ENCODE data around the gene ATP6V1A.
A peak's percentile ranks its signal among the peaks of the same experiment; 100 is the strongest.

Gene ATP6V1A

DNA sequence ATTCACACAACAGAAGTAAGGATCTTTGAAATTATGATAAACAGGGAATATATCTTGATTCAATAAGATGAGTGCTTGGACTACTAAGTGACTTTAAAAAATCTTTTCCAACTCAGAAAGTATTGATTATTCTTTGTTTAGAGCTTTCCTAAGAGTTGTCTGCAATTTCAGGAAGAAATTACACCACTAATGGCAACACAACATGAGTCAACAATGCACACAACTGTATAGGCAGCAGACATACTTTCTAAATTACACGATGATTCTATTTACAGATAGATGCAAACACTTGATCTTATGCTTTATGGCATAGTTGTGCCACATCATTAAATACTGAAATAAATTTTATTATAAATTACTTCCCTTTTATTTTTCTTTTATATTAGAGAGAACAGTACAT, 5.2 kb upstream of the ATP6V1A start:
- TF ChIP-seq, protein P1, sequence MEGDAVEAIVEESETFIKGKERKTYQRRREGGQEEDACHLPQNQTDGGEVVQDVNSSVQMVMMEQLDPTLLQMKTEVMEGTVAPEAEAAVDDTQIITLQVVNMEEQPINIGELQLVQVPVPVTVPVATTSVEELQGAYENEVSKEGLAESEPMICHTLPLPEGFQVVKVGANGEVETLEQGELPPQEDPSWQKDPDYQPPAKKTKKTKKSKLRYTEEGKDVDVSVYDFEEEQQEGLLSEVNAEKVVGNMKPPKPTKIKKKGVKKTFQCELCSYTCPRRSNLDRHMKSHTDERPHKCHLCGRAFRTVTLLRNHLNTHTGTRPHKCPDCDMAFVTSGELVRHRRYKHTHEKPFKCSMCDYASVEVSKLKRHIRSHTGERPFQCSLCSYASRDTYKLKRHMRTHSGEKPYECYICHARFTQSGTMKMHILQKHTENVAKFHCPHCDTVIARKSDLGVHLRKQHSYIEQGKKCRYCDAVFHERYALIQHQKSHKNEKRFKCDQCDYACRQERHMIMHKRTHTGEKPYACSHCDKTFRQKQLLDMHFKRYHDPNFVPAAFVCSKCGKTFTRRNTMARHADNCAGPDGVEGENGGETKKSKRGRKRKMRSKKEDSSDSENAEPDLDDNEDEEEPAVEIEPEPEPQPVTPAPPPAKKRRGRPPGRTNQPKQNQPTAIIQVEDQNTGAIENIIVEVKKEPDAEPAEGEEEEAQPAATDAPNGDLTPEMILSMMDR (IDR thresholded peaks at IDR 0.05) = no peak
- DNase-seq = no peak
- Mint-ChIP-seq H3K27ac (no peak overlapping the region), H3K27me3 (ENCODE audit: low read depth, poor library complexity) (peaks cover 4% of the 10 kb centered on the region), H3K9me3 (no peaks in the 10 kb centered on the region), H3K4me1 (peaks cover 66% of the 10 kb centered on the region), H3K36me3 (ENCODE audit: low read depth) (peaks cover 12% of the 10 kb centered on the region), H3K4me3 (no peak overlapping the region)

DNA sequence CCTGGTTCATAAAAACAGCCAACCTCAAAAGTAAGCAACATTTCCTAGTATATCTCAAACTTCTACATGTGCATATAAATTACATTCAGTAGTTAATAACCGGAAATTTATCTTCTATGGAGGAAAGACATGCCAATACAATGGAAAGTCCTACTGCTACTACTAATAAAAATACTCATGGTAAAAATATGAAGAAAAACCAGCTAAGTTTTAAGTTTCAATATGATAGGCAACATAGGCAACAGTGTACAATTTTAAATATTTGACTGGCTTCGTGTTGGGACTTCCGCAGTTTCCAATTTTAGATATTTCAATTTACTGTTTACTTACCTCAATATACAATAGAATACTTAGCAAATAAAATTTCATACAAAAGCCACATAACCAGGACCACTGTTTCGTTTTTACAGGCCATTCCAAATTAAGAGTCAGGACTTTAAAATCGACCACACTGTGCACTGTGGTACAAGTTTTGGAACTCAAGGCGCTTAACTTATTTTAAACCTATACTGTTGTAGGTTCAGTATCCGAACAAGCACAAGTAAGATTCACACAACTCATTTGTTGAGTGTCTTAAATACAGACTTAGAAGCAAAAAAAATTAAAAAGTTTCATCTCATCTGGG, 3.7 kb upstream of the ATP6V1A start:
- Mint-ChIP-seq H3K4me3 (peak overlapping the region; percentile 98), H3K36me3 (ENCODE audit: low read depth) (peaks cover 12% of the 10 kb centered on the region), H3K27me3 (ENCODE audit: low read depth, poor library complexity) (peaks cover 8% of the 10 kb centered on the region), H3K27ac (peak overlapping the region; percentile 26), H3K9me3 (no peaks in the 10 kb centered on the region), H3K4me1 (peaks cover 65% of the 10 kb centered on the region)
- DNase-seq = no peak
- TF ChIP-seq, protein P1 (IDR thresholded peaks at IDR 0.05) = no peak

DNA sequence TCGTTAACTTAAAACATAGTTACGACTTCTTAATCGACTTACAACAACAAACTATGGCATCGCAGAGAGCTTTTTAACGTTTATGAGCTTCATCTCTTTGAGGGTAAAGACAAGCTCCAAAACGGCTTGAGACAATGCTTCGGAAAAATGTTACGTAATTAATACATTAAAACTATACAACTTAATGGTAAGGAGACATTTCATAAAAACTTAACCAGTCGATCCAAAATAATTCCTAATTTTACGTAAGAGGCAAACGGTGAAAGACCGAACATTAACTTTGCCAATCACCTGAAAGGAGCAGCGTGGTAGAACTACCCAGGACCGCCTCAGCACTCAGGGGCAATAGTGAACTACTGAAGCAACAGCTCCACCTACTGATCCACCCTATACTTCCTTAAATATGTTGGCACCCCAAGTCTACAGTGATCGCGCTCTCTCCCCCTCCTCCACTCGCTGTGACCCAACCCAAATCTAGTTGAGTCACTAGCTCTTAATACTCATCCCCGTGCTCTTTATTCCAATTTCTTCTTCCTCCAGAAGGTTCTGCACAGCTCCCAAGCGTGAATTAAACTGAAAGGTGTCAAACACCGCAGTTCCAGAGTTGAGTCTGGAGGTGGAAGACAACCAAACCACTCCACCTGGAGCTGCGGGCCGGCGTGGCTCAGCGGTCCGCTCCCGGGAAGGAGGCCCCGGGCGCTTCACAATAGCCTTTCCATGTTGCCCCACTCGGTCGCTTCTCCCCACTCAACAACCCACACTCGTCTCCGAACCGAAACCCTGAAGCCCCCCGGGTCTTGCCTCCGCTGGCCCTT, 1.7 kb upstream of the ATP6V1A start:
- Mint-ChIP-seq H3K27me3 (ENCODE audit: low read depth, poor library complexity) (peaks cover 8% of the 10 kb centered on the region), H3K4me1 (peaks cover 68% of the 10 kb centered on the region), H3K27ac (peak overlapping the region; percentile 98), H3K4me3 (peak overlapping the region; percentile 98), H3K36me3 (ENCODE audit: low read depth) (peaks cover 12% of the 10 kb centered on the region), H3K9me3 (no peaks in the 10 kb centered on the region)
- TF ChIP-seq, protein P1 (IDR thresholded peaks at IDR 0.05) = peak; percentile 50
- peak; percentile 54 for DNase-seq

DNA sequence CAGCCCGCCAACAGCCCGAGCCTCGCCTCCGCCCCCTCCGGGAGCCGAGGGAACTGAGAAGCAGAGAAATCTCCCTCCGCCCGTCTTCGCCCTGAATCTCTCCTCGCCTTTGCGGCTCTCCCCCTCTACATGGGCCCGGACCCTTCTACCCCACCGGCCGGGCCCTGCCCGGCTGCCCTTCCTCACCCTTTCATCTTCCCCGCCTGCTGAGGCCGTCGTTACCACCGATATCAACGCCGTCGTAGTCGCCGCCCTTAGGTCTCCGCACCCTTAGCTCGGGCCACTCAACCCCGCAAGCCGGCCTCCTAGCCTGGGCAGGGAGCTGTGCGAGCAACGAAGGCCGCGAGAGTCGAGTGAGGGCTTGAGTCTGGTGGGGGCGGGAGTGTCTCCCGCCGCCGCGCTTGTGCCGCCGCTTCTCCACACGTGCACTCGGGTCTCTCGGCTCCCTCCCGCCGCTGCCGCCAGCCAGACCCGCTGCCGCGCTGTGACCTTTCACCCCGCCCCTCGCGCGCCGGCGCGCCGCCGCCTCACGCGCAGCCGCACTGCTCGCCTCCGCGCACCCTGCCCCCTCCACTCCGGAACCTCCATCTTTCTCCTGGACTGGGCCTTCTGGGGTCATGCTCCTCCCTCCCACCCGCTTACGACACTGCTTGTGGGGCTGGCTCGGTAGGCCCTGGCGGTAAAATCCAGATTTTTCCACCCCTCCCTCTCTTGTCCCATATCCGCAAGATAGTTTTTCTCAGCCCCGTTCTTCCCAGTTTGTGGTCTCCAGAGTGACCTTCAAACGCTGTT, 883 bp upstream of the ATP6V1A start, which contains the start of gene NAA50:
Gene NAA50, minus strand, starts transcription at position 494 of the 792 bp plus-strand sequence. Its CDS starts 300 bp downstream, at position 194.
- H3K4me1 Mint-ChIP-seq = peaks cover 61% of the 10 kb centered on the region
- TF ChIP-seq, protein P1 (IDR thresholded peaks at IDR 0.05) = no peak
- H3K27me3 Mint-ChIP-seq (ENCODE audit: low read depth, poor library complexity) = peaks cover 8% of the 10 kb centered on the region

DNA sequence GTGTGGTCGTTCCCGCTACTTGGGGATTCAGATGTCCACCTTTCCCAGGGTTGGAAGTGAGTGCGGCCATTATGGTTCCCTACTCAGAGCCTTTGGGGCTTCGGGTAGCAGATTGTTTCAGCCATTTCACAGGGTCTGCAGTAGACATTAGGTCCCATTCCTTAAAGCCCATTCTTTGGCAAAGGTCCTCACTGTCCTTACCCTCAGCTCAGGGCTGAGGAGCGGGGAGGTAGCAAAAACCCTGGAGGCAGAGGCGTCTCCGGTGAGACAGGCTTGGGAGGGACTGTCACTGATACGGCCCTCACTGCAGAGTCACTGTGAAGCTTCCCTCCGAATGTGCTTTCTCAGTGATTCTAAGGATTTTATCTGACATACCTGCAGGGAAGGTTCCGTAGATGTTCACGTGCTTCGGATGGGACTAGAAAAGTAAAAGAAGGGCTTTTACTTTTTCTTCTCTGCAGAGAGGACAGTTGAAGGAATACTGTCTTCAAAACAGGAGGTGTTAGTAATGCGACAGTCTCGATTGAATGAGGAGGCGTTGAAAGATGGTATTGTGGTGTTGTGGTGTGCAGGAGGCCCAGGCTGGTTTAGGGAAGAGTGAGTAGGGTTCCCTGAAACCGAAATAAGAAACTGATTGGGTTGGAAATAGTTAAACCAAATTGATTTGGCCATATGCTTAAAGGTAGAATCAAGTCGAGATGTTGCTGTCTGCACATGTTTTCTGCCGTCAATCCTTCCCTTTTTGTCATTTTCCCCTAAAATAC, 630 bp downstream of the ATP6V1A start:
- TF ChIP-seq, protein P1 (IDR thresholded peaks at IDR 0.05) = no peak
- H3K4me1 Mint-ChIP-seq = peaks cover 49% of the 10 kb centered on the region
- no peaks in the 10 kb centered on the region for H3K9me3 Mint-ChIP-seq
- peaks cover 4% of the 10 kb centered on the region for H3K36me3 Mint-ChIP-seq (ENCODE audit: low read depth)
- H3K27ac Mint-ChIP-seq = peak overlapping the region; percentile 100
- H3K27me3 Mint-ChIP-seq (ENCODE audit: low read depth, poor library complexity) = peaks cover 8% of the 10 kb centered on the region
- H3K4me3 Mint-ChIP-seq = peak overlapping the region; percentile 98
- peak; percentile 23 for DNase-seq

More for the DNA sequence above, 883 bp upstream of the ATP6V1A start, which contains the start of gene NAA50:
- H3K4me3 Mint-ChIP-seq = peak within 1 kb of the TSS; percentile 98
- no peaks in the 10 kb centered on the region for H3K9me3 Mint-ChIP-seq
- peak within 1 kb of the TSS; percentile 100 for H3K27ac Mint-ChIP-seq
- peak; percentile 94 for DNase-seq
- peaks cover 10% of the 10 kb centered on the region for H3K36me3 Mint-ChIP-seq (ENCODE audit: low read depth)
